Urinary bladder (tissue), 4 donors: Measurements from ENCODE around the gene GH1. TPM values are rescaled to one million over a fixed set of nuclear protein-coding genes. Genes with fewer than 3 reads are reported as not detected.

Source experiments
- DNase-seq: peaks from one replicate; pipeline ENCODE4 v3.0.0-alpha.2; 2015; ENCODE audit errors: extremely low spot score
- H3K27ac ChIP-seq: one replicate; pipeline ENCODE4 v1.5.1; 2013; ENCODE audit warnings: low read depth, mild to moderate bottlenecking, moderate library complexity
- H3K36me3 ChIP-seq: one replicate; pipeline ENCODE4 v1.6.1; 2013; ENCODE audit warnings: mild to moderate bottlenecking, moderate library complexity; ENCODE audit not compliant: insufficient read depth
- H3K4me1 ChIP-seq: one replicate; pipeline ENCODE4 v1.6.1; 2013; ENCODE audit warnings: mild to moderate bottlenecking, moderate library complexity; ENCODE audit not compliant: insufficient read depth
- H3K4me3 ChIP-seq: one replicate; pipeline ENCODE4 v1.5.1; 2013; ENCODE audit warnings: low read depth, low read length
- WGBS: extraction: QIAGEN DNeasy Blood & Tissue Kit; methylation state at CpG from one replicate; pipeline ENCODE4 v1.1.7; 2013; 5-methylcytosine and 5-hydroxymethylcytosine counted together
- polyA plus RNA-seq: library from polyadenylated mRNA; stranded (reverse); fragments of 200-250 nt; gene quantifications from one replicate; pipeline ENCODE4 v1.2.3, GENCODE V29; 2013
- total RNA-seq: library from RNA; depleted of rRNA; stranded (reverse); fragments of >200 nt; gene quantifications from one replicate; pipeline ENCODE4 v1.2.3, GENCODE V29; 2014
- donor health status: healthy with polysubstance abuse.
- donor health status: healthy.

The GH1 gene
- total and polyA plus RNA-seq, 2 donors = 0.11 TPM; not detected in 1

- DNase-seq = no peak
- WGBS = 89% methylated on average over 29 of the region's 29 CpGs
- H3K36me3 ChIP-seq = no peaks in the 10 kb centered on the region
- H3K4me3 ChIP-seq = no peak overlapping the region
- no peaks in the 10 kb centered on the region for H3K4me1 ChIP-seq
- no peak overlapping the region for H3K27ac ChIP-seq
These were observed 32.6 kb upstream of the GH1 start for GRCh38 chr17:63950940-63951907.

DNA sequence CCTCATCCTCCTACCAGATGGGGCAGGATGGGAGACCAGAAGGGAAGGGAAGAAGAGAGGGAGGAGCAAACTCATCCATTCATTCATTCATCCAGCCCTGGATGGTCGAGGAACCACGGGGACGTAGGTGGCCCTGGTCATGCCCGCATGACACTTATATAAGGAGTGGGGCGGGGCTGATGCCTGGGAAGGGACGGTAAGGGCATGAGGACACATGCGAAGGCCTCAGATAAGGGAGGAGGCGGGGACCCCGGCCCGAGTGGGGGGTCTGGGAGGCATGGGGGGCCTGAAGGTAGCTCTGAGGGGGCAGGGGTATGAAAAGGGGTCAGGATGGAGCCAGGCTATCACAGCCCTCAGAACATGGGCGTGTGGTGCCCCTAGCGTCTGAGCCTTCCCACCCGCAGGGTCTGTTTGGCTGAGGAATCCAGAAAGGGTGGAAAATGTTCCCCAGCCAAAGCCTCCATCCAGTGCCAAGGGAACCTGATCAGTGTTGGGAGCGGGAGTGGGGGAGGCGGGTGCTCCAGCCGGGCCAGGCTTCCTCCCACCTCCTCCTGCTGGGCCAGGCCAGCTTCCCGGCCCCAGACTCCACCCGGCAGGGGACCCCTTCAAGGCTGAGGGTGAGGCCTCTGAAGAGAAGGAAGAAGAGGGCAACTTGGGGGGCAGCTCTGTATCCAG is 31.1 kb upstream of the GH1 start:
- no peaks in the 10 kb centered on the region for H3K36me3 ChIP-seq
- WGBS = 67% methylated on average over 18 of the region's 18 CpGs
- H3K4me1 ChIP-seq = no peaks in the 10 kb centered on the region
- no peak overlapping the region for H3K4me3 ChIP-seq
- no peak for DNase-seq
- no peak overlapping the region for H3K27ac ChIP-seq

- Histone ChIP-seq H3K4me1 (no peaks in the 10 kb centered on the region), H3K36me3 (no peaks in the 10 kb centered on the region), H3K27ac (no peak overlapping the region), H3K4me3 (no peak overlapping the region)
- 95% methylated on average over 9 of the region's 9 CpGs for WGBS
- no peak for DNase-seq
These were observed 29.9 kb upstream of the GH1 start for GRCh38 chr17:63948521-63948920.

DNA sequence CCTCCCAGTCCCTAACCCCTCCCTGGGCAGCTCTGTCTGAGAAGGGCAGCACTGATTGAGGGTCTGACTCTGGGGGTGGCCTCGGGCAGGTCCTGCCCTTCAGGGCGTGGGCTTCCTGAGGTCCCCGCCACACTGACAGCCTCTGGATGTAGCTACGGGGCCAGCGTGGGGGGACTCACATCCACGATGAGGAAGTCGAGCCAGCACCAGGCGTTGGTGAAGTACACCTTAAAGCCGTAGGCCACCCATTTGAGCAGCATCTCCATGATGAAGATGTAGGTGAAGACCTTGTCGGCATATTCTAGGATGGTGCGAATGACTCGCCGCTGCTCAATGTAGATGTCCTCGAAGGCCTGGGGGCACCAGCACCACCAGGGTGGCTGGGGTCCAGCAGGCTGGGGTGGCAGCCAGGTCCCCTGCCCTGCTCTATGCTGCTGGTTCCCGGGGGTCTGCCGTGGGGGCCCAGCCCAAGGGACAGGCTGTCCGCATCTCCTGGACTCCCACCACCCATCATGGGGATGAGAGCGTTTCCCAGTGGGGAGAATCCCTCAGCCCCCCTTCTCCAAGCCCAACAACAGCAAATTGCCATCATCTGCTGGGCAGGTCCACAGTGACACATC is 29.2 kb upstream of the GH1 start:
- no peaks in the 10 kb centered on the region for H3K4me1 ChIP-seq
- no peak for DNase-seq
- WGBS = 86% methylated on average over 18 of the region's 18 CpGs
- H3K27ac ChIP-seq = no peak overlapping the region
- no peak overlapping the region for H3K4me3 ChIP-seq
- H3K36me3 ChIP-seq = no peaks in the 10 kb centered on the region

DNA sequence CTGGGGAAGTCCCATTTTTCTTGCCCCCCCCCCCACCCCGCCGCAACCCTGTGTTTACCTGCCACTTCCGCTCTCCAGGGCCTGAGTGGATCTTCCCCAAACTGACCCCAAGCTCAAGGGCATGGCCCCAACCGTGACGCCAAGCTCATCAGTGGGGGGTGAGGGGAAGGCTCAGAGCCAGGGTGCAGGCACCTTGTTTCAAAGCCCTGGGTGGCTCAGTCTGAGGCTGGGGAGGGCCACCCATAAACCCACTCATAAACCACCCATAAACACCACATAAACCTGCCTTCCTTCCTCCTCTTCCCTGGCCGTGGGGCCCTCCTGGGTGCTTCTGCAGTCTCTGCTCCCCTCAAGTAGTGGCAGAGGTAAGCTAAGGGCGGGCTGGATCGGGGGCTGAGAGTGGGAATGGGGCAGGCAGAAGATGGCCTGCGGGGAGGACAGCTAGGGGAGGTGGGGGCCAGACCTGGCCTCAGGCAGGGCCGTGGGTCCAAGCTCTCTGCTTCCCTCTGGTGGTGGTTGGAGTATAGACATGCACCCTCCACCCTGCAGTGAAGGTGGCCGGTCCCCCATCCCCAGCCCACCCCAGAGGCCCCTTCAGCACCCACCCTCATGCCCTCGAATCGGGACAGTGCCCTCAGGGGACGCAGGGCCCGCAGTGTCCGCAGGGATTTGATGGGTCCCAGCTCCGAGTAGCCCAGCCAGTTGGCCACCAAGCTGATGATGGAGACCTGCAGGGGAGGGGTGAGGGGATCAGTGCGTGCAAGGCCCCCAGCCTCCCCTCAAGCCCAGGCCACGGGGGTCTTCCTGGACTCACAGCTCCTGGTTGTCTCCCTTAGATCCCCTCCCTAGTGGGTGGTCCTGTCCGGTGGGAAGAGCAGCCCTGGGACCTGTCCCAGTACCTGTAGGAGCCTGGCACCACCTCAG is 28.1 kb upstream of the GH1 start:
- no peak overlapping the region for H3K27ac ChIP-seq
- no peaks in the 10 kb centered on the region for H3K36me3 ChIP-seq
- 43% methylated on average over 20 of the region's 20 CpGs for WGBS
- DNase-seq = no peak
- no peaks in the 10 kb centered on the region for H3K4me1 ChIP-seq
- H3K4me3 ChIP-seq = no peak overlapping the region

GRCh38 chr17:63945784-63946439 is 27.3 kb upstream of the GH1 start:
- Histone ChIP-seq H3K4me1 (no peaks in the 10 kb centered on the region), H3K4me3 (no peak overlapping the region), H3K36me3 (no peaks in the 10 kb centered on the region), H3K27ac (no peak overlapping the region)
- DNase-seq = no peak
- WGBS = 68% methylated on average over 6 of the region's 6 CpGs

DNA sequence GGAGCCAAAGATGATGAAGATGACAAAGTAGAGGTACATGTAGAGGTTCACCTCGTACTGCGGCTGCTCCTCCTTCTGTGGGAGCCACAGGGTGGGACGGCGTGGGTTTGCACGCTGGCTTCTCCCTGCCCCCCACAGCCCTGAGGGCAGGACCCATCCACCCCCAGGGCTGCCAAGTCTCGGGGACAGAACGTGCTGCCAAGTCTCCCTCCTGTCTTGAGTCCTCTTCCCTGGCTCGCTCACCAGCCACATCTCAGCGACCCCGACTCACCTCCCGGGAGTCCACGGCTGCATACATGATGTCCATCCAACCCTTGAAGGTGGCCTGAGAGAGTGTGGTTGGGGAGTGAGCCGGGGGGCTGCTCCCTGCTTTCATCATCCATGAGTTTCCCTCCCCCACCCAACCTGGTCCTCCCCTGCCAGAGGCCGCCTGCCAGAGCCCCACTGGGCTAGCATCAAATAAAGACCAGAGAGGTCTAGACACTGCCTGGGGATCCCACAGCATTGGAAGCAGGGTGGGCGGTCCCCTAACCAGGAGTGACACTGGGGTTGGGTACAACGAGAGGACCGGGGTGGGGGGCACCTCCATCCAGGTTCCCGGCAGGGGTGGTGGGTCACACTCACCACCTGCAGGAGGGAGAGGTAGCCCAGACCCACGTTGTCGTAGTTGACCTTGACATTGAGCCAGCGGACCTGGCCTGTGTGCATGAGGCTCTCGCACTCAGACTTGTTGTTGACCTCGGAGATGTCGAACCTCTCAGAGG is 26.3 kb upstream of the GH1 start:
- Histone ChIP-seq H3K4me3 (no peak overlapping the region), H3K27ac (no peak overlapping the region), H3K36me3 (no peaks in the 10 kb centered on the region), H3K4me1 (no peaks in the 10 kb centered on the region)
- WGBS = 90% methylated on average over 24 of the region's 24 CpGs
- no peak for DNase-seq

- 78% methylated on average over 9 of the region's 9 CpGs for WGBS
These were observed 25.1 kb upstream of the GH1 start for GRCh38 chr17:63943745-63944144.

GRCh38 chr17:63942309-63942985 is 23.8 kb upstream of the GH1 start:
- Histone ChIP-seq H3K4me3 (no peak overlapping the region), H3K27ac (no peak overlapping the region), H3K36me3 (no peaks in the 10 kb centered on the region), H3K4me1 (no peaks in the 10 kb centered on the region)
- 94% methylated on average over 21 of the region's 21 CpGs for WGBS
- no peak for DNase-seq

More at GRCh38 chr17:63943745-63944144, 25.1 kb upstream of the GH1 start:
- Histone ChIP-seq H3K27ac (no peak overlapping the region), H3K36me3 (no peaks in the 10 kb centered on the region), H3K4me1 (no peaks in the 10 kb centered on the region), H3K4me3 (no peak overlapping the region)
- DNase-seq = no peak

- H3K36me3 ChIP-seq = no peaks in the 10 kb centered on the region
- DNase-seq = no peak
- H3K4me3 ChIP-seq = no peak overlapping the region
- no peaks in the 10 kb centered on the region for H3K4me1 ChIP-seq
- WGBS = 92% methylated on average over 23 of the region's 23 CpGs
- no peak overlapping the region for H3K27ac ChIP-seq
These were observed 23.1 kb upstream of the GH1 start for GRCh38 chr17:63941751-63942150.

DNA sequence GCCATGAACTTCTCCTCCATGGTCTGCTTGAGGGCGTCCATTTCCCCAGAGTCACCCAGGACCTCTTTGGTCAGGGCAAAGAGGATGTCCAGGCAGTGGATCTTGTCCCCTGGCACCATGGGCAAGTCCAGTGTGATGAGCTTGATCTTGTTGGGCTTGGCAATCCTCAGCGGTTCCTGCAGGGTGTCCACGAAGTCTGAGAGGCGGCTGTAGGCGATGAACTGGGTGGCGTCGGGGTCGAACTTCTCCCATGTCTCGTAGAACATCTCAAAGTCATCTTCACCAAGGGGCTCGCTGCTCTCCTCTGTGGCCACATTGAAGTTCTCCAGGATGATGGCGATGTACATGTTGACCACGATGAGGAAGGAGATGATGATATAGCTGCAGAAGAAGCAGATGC is 22.5 kb upstream of the GH1 start:
- Histone ChIP-seq H3K4me1 (no peaks in the 10 kb centered on the region), H3K4me3 (no peak overlapping the region), H3K27ac (no peak overlapping the region), H3K36me3 (no peaks in the 10 kb centered on the region)
- WGBS = 96% methylated on average over 12 of the region's 12 CpGs
- no peak for DNase-seq

GRCh38 chr17:63940584-63940983 is 21.9 kb upstream of the GH1 start:
- no peaks in the 10 kb centered on the region for H3K4me1 ChIP-seq
- H3K27ac ChIP-seq = no peak overlapping the region
- H3K36me3 ChIP-seq = no peaks in the 10 kb centered on the region
- 93% methylated on average over 14 of the region's 14 CpGs for WGBS
- no peak overlapping the region for H3K4me3 ChIP-seq
- DNase-seq = no peak
